ENCODE results near the gene GPR4. TPM values are rescaled to one million over a fixed set of nuclear protein-coding genes. Genes with fewer than 3 reads are reported as not detected.

GPR4 gene
- total RNA-seq, 1 donor from 2014 or later, result not detected

DNA sequence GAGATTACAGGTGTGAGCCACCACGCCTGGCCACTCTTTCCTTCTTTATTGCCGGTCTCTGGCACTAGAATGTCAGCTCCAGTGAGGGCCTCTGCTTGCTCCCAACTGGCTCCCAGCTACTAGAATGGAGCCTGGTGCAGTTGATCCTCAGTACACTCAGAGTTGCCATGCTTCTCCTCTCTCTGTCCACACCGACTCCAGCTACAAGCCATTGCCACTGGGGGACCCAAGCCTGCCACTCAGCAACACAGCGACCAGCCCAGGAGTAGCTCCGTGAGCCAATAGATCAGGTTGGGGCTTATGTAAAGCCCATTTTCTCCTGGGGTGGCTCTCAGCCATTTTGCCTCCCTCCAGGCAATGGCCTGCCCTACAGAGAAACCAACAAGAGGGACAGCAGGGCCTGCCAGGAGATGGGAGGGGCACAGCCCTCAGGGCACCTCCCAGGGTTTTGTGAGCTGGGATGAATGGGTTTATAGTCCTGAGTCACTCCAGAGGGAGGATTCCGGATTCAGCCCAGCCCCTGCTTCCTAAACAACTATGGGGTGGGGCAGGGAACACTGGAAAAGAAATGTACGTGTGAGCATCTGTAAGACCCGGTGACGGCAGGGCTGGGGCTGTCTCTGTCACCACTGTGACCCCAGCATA, 53.9 kb downstream of the GPR4 start:
- DNase-seq (ENCODE audit: low read depth), result peak; percentile 86
- TF ChIP-seq, protein P1, sequence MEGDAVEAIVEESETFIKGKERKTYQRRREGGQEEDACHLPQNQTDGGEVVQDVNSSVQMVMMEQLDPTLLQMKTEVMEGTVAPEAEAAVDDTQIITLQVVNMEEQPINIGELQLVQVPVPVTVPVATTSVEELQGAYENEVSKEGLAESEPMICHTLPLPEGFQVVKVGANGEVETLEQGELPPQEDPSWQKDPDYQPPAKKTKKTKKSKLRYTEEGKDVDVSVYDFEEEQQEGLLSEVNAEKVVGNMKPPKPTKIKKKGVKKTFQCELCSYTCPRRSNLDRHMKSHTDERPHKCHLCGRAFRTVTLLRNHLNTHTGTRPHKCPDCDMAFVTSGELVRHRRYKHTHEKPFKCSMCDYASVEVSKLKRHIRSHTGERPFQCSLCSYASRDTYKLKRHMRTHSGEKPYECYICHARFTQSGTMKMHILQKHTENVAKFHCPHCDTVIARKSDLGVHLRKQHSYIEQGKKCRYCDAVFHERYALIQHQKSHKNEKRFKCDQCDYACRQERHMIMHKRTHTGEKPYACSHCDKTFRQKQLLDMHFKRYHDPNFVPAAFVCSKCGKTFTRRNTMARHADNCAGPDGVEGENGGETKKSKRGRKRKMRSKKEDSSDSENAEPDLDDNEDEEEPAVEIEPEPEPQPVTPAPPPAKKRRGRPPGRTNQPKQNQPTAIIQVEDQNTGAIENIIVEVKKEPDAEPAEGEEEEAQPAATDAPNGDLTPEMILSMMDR (IDR thresholded peaks at IDR 0.05; ENCODE audit: insufficient read depth, low read length, severe bottlenecking), result no peak
- Histone ChIP-seq H3K4me3 (ENCODE audit: low read depth, low read length) (no peak overlapping the region), H3K36me3 (ENCODE audit: control insufficient read depth, insufficient read depth, low read length) (no peaks in the 10 kb centered on the region), H3K27me3 (ENCODE audit: control insufficient read depth, insufficient read depth, low read length) (no peaks in the 10 kb centered on the region)
- FAIRE-seq, result no peak

GRCh38 chr19:45547211-45547770, 54.7 kb downstream of the GPR4 start:
- no peaks in the 10 kb centered on the region for H3K36me3 ChIP-seq (ENCODE audit: control insufficient read depth, insufficient read depth, low read length)
- H3K27me3 ChIP-seq (ENCODE audit: control insufficient read depth, insufficient read depth, low read length), result no peaks in the 10 kb centered on the region
- no peak for DNase-seq (ENCODE audit: low read depth)
- H3K4me3 ChIP-seq (ENCODE audit: low read depth, low read length), result no peak overlapping the region
- no peak for FAIRE-seq
- TF ChIP-seq, protein P1 (IDR thresholded peaks at IDR 0.05; ENCODE audit: insufficient read depth, low read length, severe bottlenecking), result no peak

DNA sequence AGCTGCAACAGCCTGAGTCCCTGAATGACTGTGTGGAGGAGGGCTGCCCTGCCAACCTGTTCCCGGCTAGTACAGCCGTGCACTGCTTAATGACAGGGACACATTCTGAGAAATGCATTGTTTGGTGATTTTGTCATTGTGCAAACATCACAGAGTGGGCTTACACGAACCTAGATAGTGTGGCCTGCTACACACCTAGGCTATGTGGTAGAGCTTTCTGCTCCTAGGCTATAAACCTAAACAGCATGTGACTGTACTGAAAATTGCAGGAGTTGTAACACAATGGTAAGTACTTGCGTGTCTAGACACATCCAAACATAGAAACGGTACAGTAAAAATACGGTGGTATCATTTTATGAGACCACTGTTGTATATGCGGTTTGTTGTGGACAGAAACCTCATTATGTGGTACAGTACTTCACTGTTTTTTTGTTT, 59.8 kb downstream of the GPR4 start:
- TF ChIP-seq, protein P1 (IDR thresholded peaks at IDR 0.05; ENCODE audit: insufficient read depth, low read length, severe bottlenecking), result no peak
- FAIRE-seq (no peak), DNase-seq (ENCODE audit: low read depth) (peak; percentile 47)

More for the DNA sequence above, 59.8 kb downstream of the GPR4 start:
- H3K36me3 ChIP-seq (ENCODE audit: control insufficient read depth, insufficient read depth, low read length), result no peaks in the 10 kb centered on the region
- H3K27me3 ChIP-seq (ENCODE audit: control insufficient read depth, insufficient read depth, low read length), result no peaks in the 10 kb centered on the region
- no peak overlapping the region for H3K4me3 ChIP-seq (ENCODE audit: low read depth, low read length)

Other genes starting within 250 kb of the GPR4 start
- 3.9 and 4.6 TPM in 2 replicates for gene ERCC2, start 231.6 kb downstream of the GPR4 start, total RNA-seq
- gene PPP1R13L, start 197.1 kb downstream of the GPR4 start, total RNA-seq, result 16.6 and 31.2 TPM in 2 replicates
- 8.8 and 16.8 TPM in 2 replicates for gene POLR1G, start 195.6 kb downstream of the GPR4 start, total RNA-seq
- 65.0 and 78.5 TPM in 2 replicates for gene ERCC1, start 178.3 kb downstream of the GPR4 start, total RNA-seq
- 3.6 and 4.2 TPM in 2 replicates for gene FOSB, start 134.2 kb downstream of the GPR4 start, total RNA-seq
- gene RTN2, start 105.2 kb downstream of the GPR4 start, total RNA-seq, result 2.1 and 2.9 TPM in 2 replicates
- gene PPM1N, start 103.8 kb downstream of the GPR4 start, total RNA-seq, result 1.4 and 1.6 TPM in 2 replicates
- 59.0 and 86.0 TPM in 2 replicates for gene VASP, start 94.7 kb downstream of the GPR4 start, total RNA-seq
- 5.3 and 7.0 TPM in 2 replicates for gene OPA3, start 17.4 kb downstream of the GPR4 start, total RNA-seq
- gene EML2, start 37.2 kb upstream of the GPR4 start, total RNA-seq, result 144 and 153 TPM in 2 replicates
- 0.38 and 0.53 TPM in 2 replicates for gene GIPR, start 66.0 kb upstream of the GPR4 start, total RNA-seq
- gene SNRPD2, start 89.7 kb upstream of the GPR4 start, total RNA-seq, result 429 and 572 TPM in 2 replicates
- 7.7 and 11.6 TPM in 2 replicates for gene QPCTL, start 90.5 kb upstream of the GPR4 start, total RNA-seq
- 2.4 and 5.5 TPM in 2 replicates for gene FBXO46, start 128.7 kb upstream of the GPR4 start, total RNA-seq
- not detected in 2 replicates for gene MEIOSIN, start 131.2 kb upstream of the GPR4 start, total RNA-seq
- gene SIX5, start 167.0 kb upstream of the GPR4 start, total RNA-seq, result 1.7 and 2.1 TPM in 2 replicates
- 4.7 and 9.1 TPM in 2 replicates for gene DMPK, start 180.3 kb upstream of the GPR4 start, total RNA-seq
- 25.3 and 29.0 TPM in 2 replicates for gene DMWD, start 190.6 kb upstream of the GPR4 start, total RNA-seq
- under 0.01 TPM in 1 of 2 replicates, not detected in the other for gene RSPH6A, start 213.1 kb upstream of the GPR4 start, total RNA-seq

All from bronchial epithelial cell (primary cell).